DMS114 treated with DMSO at 0.1 percent for 48 hours (cell line): ENCODE measurements around the gene AFTPH.
A peak's percentile ranks its signal among the peaks of the same experiment; 100 is the strongest.

ENCODE experiments used
- DNase-seq: peaks from one replicate; lab custom pipeline; 2025; ENCODE audit not compliant: unreplicated experiment; lab: John Stamatoyannopoulos, UW

The AFTPH gene

DNA sequence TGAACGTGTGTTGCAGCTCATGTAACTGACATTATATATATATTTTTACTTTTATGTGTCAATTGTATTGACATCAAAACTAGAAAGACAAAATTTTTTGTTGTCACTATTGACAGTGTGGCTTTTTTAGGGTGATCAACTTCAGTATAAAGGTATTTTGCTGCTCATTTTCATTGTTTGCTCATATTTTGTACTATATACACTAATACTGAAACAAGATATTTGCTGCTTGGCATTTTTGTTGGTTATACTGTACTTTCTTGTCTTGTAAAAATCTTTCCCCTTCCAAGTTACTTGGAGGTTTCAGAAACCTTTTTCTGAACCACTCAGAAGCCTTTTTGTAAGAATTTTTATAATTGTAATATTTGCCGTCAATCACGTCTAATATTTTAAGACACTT, 16.5 kb downstream of the AFTPH start:
- no peak for DNase-seq

DNA sequence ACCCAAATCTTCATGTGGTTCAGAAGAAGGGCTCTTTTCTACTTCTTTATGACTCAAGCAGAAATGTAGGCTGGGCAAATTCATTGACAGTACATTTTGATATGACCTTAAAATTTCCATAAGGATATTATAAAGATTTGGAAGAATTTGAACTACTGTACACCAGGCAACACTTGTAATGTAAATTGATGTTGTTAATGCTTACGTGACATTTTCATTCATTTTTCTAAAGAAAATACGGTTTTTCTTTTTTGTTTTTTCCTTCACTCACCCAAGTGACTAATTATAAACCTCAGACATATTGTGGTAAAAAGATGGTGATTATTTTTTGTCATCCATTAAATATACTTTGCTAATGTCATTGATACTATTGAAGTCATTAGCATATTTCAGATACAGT, 17.4 kb downstream of the AFTPH start:
- no peak for DNase-seq

DNA sequence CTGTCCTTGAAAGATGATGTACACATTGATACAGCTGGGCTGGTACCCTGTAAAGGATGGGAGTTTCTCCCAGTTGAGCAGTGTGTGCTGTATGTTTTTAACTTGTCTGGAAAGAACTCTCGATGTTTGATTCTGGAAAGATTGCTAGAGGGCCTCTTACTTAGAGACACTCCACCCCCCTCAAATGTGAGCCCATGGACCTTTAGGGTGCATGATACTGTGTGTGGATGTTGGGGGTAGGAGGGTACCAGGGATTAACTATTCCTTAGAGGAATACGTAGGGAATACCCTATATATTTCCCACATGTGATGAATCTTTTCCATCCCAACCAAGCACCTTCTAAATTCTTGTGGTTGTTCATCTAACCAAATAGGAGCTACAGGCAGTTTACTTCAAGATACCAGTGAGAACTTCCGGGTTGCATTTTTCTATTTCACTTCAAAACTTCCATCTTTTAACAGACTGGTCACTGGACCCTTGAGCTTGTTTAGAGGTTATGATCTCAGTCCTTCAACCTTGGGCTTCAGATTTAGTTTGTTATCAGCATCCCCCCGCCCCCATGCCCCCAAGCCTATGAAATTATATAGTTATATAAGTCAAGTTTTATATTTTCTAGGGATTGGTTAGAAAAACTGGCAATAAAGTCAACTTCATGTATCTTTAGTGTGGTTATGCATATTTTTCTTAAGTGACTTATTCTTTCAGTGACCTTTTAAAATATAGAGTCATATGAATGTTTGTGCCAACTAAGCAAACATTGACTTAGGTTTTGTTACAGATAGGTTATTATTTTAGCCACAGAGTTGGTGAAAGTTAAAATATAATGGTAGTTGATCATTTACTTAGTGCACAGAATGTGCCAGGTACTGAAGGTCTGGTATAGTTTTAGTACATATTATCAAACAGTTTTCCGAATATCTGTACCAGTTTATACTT, 18.2 kb downstream of the AFTPH start:
- no peak for DNase-seq

DNA sequence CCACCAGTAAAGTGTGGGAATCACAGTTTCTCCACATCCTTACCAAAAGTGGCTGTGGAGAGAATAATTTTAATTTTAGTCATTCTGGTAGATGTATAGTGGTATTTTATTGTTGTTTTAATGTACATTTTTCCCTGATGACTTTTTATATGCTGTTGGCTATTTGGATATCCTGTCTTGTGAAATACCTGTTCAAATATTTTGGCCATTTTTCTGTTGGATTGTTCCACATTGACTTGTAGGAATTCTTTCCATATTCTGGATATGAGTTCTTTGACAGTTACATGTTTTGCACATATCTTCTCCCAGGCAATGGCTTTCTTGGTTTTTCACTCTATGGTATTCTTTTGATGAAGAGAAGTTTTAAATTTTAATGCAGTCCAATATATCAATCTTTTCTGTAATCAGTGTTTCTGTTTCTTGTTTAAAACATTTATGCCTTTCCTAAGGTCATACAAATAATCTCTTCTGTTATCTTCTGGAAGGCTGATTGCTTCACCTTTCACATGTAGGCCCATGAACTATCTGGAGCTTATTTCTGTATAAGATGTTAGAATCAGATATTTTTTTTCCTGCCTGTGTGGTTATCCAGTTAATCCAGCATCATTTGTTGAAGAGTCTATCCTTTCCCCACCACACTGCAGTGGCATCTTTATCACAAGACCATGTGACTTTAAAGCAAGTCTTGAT, 19.0 kb downstream of the AFTPH start:
- DNase-seq: no peak

- DNase-seq: no peak
These were observed 24.6 kb downstream of the AFTPH start for GRCh38 chr2:64548761-64549160.

- DNase-seq: no peak
These were observed 25.9 kb downstream of the AFTPH start for GRCh38 chr2:64550042-64550441.

DNA sequence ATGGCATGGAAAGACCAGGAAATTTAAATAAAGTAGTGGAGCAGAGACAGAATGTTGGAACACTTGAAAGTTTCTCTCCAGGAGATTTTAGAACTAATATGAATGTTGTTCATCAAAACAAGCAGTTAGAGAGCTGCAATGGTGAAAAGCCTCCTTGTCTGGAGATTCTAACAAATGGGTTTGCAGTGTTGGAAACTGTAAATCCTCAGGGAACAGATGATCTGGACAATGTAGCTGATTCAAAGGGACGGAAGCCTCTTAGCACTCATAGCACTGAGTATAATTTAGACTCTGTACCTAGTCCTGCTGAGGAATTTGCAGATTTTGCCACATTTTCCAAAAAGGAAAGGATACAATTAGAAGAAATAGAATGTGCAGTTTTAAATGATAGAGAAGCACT, 27.7 kb downstream of the AFTPH start:
- DNase-seq: no peak

DNA sequence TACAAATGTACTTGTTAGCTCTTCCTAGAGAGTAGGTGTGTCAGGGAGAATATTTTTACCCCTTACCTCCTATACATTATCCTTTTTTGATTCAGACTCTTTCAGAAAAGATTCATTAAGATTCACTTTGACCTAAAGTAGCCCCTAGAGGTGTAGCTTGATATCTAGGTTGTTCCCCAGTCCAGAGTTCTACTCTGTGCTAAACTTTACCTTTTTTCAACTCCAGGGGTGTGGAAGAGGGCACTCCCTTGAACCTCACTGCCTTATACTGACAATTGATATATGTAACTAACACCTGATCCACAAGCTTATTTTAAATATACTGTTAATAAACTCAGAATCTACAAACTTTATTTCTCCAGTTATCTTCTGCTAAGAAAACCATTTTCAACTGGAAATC, 30.0 kb downstream of the AFTPH start:
- DNase-seq: no peak

DNA sequence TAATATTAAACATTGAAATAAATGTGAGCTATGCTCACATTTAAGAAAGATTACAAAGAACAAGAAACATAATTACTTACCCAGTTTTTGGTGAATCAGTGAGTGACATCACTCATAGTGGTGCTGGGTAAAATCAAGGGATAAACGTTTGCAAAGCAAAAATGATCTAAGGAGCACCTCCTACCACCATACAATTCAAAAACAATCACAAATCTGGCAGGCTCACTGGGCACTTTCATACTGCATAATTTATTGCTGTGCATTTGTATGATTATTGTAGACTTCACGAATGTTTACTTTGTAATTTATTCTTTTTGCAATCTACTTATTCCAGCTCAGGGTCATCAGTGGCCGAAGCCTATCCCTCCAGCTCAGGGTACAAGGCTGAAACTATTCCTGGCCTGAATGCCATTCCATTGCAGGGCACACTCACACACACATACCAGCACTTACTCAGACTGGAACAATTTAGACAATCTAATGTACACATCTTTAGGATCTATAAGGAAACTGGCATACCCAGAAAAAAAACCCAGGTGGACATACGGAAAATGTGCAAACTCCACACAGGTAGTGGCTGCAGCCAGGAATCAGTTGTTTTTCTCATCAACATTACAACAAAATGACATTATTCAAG, 34.4 kb downstream of the AFTPH start:
- DNase-seq: no peak

DNA sequence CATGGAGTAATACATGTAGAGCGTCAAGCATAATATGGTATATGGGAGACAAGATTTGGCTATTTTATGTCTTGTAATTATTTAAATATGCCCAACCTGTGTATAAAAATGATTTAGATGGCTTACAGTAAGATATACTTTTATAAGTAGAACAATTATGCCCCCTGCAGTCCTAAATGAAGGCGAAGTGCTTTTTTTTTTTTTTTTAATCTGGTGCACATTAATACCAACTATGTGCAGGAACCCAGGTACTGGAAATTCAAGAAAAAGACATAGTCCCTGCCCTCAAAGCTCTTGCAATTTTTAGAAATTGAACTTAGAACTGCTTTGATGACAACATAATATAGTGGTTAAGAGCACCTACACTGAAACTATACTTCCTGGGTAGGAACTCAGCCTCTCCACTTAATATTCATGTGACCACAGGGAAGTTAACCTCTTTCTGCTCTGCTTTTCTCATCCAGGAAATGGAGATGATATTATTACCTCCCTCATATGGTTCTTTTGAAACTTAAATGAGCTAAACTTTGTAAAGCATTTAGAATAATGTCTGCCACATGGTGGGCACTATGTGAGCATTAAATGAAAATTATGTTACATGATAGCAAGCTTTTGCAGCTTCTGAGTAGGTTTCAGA, 38.1 kb downstream of the AFTPH start:
- peak; percentile 17 for DNase-seq

- no peak for DNase-seq
These were observed 39.4 kb downstream of the AFTPH start for GRCh38 chr2:64563436-64563938.

DNA sequence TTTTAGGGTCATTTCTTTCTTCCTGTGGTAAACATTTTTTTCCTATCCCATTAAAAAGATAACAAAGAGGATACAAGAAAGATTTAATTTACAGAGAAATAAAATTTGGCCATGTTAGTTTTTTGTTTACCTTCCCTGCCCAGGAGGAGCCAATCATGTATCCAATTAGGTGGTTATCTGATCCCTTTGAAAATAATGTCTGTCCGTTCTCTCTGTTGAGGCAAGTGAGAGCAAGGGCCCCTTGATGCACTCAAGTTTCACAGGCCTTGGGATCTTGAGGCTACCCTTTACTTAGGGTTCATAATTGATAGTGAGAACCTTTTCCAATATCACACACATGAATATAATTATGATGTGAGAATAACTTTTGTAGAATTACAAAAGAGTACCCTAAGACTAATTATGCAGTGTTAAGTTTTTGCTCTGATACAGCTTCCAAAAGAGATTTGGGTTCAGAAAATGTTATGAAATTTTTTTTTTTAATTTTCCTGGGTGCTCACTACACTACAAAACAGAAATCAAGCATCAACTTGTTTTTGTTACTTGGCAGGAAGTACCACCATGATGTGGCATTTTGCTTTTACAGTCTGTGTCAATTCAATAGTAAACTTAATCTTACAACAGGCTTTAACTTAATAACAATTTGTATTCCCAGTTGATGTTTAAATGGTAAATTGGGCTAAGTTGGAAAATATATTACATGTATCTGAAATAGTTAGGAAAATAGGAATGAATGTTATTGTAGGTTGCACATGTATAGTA, 42.0 kb downstream of the AFTPH start:
- DNase-seq: no peak

- DNase-seq: no peak
These were observed 43.3 kb downstream of the AFTPH start for GRCh38 chr2:64567473-64567872.

DNA sequence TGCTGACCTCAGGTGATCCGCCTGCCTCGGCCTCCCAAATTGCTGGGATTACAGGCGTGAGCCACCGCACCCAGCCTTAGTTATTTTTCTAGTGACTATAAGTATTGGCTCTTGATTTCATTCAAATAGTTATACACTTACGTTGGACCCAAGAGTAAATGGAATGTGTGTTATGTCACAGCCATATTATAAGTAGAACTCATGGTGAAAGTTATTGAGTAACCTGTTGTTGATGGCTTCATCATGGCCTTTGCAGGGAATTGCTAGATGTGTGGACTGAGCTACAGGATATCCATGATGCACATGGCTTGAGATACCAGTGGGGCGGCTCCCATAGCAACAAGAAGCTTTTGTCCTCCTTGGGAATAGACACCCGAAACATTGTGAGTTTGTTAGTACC, 44.7 kb downstream of the AFTPH start:
- DNase-seq: no peak

- DNase-seq: no peak
These were observed 50.7 kb downstream of the AFTPH start for GRCh38 chr2:64574871-64575270.

GRCh38 chr2:64581018-64581417, 56.9 kb downstream of the AFTPH start:
- DNase-seq: no peak

DNA sequence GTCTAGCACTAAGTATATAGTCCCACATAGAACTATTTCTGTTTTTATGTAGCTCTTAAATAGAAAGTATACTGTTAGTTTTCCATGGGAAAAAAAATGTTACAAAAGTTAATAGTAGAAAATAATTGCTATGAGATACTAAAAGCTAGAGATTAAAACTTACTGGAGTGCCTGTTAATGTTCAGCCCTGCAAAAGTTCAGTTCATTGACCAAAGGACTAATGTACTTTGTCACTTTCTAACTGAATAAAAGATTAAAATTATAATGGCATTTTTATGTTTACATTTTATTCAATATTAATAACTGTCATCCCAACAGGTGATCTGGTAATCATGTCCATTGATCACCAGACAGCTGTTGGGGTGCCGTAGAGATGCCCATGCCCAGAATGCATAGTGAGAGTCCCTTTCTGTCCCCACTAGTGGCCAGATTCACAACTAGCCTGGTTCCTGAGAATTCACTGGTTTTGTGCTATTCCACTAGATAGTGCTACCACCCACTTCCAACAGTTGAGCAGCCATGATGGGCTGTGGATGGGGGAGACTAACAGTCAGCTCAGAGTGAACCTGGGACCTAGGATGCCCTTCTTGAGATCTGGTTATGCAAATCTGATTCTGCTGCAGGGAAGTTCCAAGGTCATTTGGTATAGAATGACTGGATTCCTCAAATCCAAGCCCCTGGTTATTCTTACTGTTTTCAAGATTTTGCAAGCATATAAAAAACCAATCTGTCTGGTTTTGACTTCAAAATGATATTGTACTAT, 57.8 kb downstream of the AFTPH start:
- DNase-seq: no peak

GRCh38 chr2:64582774-64583340, 58.7 kb downstream of the AFTPH start:
- DNase-seq: no peak

- no peak for DNase-seq
These were observed 61.9 kb downstream of the AFTPH start for GRCh38 chr2:64586054-64586453.
